GM18508 (cell line): ENCODE data around the gene SLC25A22.

ENCODE experiments used
- ATAC-seq: cut with Tn5 transposase; IDR thresholded peaks from one replicate; pipeline ENCODE4 v1.9.1; 2021; ENCODE audit warnings: moderate number of reproducible peaks; ENCODE audit not compliant: insufficient read depth, unreplicated experiment

The SLC25A22 gene

GRCh38 chr11:808427-809286 lies 10.6 kb upstream of the SLC25A22 start:
- ATAC-seq: no peak

GRCh38 chr11:804599-804964 lies 6.5 kb upstream of the SLC25A22 start:
- ATAC-seq: no peak

GRCh38 chr11:803770-804598 lies 5.9 kb upstream of the SLC25A22 start:
- no peak for ATAC-seq

- no peak for ATAC-seq
These were observed 5.3 kb upstream of the SLC25A22 start for GRCh38 chr11:803467-803742.

GRCh38 chr11:802693-803466 lies 4.8 kb upstream of the SLC25A22 start:
- no peak for ATAC-seq

- ATAC-seq: no peak
These were observed 4.0 kb upstream of the SLC25A22 start for GRCh38 chr11:802018-802617.

- no peak for ATAC-seq
These were observed 3.2 kb upstream of the SLC25A22 start for GRCh38 chr11:801097-801780.

GRCh38 chr11:800473-800872 lies 2.4 kb upstream of the SLC25A22 start:
- ATAC-seq: no peak

- no peak for ATAC-seq
These were observed 1.7 kb upstream of the SLC25A22 start for GRCh38 chr11:799641-800316.

- no peak for ATAC-seq
These were observed 587 bp downstream of the SLC25A22 start for GRCh38 chr11:797296-798092.

GRCh38 chr11:796565-797295 lies 1.4 kb downstream of the SLC25A22 start:
- no peak for ATAC-seq

GRCh38 chr11:795634-796564 lies 2.2 kb downstream of the SLC25A22 start:
- no peak for ATAC-seq

GRCh38 chr11:794766-795633 lies 3.1 kb downstream of the SLC25A22 start:
- ATAC-seq: no peak

GRCh38 chr11:794013-794765 lies 3.9 kb downstream of the SLC25A22 start:
- ATAC-seq: no peak

- no peak for ATAC-seq
These were observed 4.5 kb downstream of the SLC25A22 start for GRCh38 chr11:793556-793955.
